Hypothalamus (tissue), 51 donors: ENCODE data around the gene LRRC27.
"Not testable (repeated sequence)": the region's sequence is repeated elsewhere in the genome, so short reads cannot be mapped to it uniquely, and the experiment has no call there.

Source experiments
- DNase-seq, 51 donors: peaks; one replicate each; lab custom pipeline; 2025; lab: John Stamatoyannopoulos, UW

The LRRC27 gene

DNA sequence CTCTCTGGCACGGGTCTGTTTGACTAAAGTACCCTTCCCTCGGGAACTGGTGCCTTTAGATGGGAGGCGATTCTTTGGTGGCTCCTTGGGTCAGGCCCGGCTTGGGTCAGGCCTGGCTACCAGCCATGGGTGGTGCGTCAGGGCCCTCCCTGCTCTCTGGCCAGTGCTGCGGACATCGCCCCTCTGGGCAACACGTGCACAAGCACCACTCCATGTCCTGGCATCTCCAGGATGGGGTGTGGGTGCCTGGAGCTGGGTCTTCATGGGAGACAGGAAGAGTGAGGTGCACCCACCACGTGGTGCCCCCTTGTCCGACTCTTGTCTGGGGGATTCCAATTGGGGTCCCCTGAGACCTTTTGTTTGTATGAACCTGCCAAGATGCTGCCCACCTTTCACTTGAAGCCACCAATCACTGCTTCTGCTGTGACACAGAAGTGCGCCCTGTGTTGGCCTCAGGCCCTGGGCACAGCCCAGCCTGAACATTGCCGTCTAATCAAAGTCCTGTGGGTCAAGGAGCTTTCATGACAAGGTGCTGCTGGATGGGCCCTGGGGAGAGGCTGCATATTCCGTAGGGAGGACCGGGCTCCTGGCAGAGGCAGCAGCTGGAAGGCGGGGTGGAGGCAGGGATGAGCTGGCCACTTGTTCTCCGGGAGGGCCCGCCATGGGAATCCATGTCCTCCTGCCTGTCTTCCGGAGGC, 53.9 kb downstream of the LRRC27 start:
- DNase-seq: no peak

DNA sequence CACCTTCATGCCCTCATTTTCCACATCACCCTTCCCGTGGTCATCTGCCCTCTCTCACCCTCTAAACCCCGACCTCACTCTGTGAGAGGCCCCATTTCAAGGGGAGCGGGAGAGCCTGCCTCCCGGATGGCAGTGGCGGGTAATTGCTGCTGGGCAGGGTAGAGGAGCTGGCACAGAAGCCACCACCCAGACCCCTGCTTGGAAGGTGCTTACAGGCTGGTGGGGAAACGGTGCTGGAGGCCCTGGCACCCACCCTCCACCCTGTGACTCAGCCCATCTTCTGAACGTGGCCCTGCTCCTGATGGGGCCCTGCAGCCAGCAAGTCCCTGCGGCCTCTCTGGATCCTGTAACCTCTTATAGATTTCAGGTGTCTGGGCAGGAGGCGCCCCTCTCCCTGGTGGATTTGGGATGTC, 54.4 kb downstream of the LRRC27 start:
- no peak for DNase-seq

DNA sequence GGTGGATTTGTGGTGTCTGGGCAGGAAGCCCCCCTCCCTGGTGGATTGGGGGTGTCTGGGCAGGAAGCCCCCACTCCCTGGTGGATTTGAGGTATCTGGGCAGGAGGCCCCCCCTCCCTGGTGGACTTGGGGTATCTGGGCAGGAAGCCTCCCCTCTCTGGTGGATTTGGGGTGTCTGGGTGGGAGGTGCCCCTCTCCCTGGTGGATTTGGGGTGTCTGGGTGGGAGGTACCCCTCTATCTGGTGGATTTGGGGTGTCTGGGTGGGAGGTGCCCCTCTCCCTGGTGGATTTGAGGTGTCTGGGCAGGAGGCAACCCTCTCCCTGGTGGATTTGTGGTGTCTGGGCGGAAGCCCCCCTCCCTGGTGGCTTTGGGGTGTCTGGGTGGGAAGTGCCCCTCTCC, 54.9 kb downstream of the LRRC27 start:
- DNase-seq: not testable (repeated sequence)

- peak in 9 of 51 donors; percentile 12 to 73 (median 41) for DNase-seq
These were observed 55.8 kb downstream of the LRRC27 start for GRCh38 chr10:132387764-132388210.

GRCh38 chr10:132388891-132389432, 57.0 kb downstream of the LRRC27 start:
- DNase-seq: no peak

DNA sequence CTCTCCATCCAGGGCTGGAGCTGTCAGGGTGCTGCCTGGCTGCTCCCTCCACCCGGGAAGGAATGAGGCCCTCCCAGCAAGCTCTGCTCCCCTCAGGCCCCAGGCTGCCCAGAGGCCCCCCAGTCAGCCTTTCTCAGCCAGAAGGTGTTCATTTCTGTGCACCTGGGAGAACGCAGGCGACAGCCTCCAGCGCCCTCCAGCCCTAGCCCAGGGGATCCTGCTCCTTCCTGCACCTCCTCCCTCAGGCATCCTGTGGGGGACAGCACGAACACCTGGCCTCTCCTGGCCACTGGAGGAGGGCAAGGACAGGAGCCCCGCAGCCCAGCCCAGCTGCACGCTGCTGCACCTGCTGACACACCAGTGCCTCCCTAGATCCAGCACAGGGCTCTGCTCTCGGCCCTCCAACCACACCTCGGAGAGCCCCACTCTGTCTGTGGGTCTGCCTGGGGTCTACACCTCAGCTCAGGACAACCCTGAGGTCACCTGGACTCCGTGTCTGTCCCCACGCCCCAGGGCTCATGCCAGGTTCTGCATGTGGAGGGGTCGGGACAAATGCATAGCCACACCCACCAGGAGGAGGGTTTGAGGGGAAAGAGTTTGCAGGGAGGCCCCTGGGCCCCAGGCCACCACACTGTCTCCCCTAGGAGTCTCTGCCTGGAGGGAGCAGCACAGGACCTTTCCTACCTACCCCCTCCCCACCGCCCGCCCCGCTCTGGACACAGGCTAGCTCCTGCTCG, 57.6 kb downstream of the LRRC27 start:
- no peak for DNase-seq

DNA sequence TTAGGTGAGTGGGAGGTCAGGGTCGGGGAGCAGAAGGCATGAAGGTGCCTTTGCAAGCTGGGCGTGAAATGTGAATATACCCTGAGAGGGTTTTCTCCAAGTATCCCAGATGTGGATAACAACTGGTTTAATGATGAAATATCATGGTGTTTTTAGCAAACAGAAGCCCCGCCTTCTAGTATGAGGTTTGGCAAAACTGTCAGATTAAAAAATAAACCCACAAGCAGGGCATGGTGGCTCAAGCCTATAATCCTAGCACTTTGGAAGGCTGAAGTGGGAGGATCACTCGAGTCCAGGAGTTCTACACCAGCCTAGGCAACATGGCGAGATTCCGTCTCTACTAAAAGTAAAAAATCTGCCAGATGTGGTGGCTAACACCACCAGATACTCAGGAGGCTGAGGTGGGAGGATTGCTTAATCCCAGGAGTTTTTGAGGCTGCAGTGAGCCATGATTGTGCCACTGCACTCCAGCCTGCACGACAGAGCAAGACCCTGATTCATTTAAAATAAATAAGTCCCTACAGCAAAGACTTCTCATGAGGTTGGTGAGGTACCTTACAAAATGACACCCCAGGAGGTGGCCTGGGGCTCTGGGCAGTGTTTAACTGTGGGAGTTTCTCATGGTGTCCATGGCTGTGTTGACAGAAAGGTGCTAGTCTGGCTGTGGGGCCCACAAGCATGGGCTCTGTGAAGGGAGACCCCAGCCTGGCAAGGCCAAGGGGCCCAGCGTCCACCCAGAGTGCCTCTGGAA, 58.4 kb downstream of the LRRC27 start:
- no peak for DNase-seq

DNA sequence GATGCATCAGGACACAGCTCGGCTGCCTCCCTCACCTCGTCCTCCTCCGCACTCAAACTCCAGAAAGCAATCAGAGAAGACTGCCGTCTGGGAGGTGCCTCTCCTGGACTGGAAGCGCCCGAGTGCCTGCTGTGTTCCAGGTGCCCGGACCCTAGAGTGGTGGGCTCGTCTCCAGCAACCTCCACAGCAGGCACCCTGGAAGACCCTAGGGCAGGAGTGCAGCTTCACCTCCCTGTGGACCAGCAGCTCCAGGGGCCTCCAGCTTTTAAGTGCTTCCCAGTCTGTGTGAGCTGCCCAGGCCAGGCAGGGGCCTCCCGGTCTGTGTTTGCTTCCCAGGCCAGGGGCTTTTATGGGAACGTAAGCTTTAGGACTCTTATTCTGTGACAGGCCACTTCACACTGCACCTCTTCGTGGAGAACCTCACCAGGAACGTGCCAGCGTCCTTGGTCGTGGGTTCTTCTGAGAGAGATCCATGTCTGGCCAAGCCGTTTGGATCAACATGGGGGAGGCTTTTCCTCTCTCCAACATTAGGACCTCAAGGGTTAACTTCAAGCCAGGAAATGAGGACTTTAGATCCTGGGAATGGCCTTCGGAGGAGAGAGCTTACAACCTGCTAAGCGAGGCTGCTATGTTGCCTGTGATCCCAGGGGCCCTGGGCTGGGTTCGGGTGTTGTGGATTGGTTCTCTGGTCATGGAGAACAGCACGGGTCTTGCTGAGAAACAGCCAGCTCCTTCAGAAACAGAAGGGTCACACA, 59.1 kb downstream of the LRRC27 start:
- DNase-seq: no peak

- DNase-seq: no peak
These were observed 59.7 kb downstream of the LRRC27 start for GRCh38 chr10:132391676-132392020.

GRCh38 chr10:132392184-132392800, 60.3 kb downstream of the LRRC27 start:
- DNase-seq: no peak

DNA sequence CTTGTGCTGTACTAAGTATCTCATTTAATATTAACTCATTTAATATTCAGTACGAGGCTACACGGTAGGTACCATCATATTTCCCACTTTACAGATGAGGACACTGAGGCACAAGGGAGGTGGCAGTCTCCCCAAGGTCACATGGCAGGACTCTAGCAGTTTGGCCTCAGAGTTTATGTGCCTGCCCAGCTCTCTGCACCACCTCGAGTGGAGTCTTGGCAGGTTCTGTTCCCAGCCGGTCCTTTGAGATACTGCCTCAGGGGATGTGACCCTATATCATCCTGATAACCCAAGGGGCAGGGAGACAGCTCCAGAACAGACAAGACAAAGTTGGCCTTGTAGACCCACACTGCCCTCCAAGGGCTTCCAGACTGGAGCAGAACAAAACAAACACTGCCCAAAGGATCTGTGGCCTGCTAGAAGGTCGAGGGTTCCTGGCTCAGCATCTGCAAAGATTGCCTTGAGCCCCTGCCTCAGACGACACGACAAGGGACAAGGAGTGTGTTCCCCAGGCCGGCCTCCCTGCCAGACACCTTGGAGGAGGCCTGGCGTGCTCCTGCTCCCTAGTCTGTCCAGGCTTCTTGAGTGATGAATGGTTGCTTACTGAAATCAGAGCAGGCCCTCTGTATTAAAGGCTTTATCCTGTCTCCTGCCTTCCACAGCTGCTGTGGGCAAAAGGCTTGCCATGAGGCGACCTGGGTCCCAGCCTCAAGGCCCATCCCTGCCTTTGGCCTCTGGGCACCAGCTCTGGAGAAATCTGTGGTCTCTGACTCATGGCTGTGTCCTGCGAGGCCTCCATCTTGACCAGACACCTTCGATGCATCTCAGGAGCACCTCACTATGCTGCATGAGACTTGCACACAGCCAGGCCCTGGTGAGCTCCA, 61.1 kb downstream of the LRRC27 start:
- no peak for DNase-seq

- no peak for DNase-seq
These were observed 61.7 kb downstream of the LRRC27 start for GRCh38 chr10:132393695-132394181.

DNA sequence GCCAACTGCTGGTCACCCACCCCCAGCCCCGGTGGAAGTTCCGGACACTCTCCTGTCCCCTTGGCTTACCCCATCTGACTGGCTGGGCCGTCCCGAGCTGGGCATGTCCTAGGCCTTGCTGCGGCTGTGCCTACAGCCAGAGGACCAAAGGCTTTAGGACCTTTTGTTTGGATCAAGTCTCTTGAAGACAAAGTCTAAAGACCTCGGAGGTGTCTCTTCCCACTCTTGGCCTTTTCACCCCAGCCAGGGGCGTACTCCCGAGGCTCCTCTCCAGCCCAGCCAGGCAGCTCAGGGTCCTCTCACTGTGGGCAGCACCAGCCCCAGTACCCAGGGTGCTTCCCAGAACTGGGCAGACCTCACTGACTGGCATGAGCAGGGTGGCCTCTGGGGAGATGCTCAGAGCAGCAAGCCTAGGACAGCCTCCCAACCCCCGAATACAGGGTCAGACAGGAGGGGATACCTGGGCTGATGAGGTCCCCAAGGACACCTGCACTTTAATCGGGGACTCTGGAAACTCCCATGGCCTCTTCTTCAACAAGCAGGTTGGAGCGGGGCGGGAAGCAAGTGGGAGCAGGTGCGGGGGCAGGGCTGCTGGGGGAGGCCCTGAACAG, 62.3 kb downstream of the LRRC27 start:
- DNase-seq: no peak

GRCh38 chr10:132394936-132395703, 63.1 kb downstream of the LRRC27 start:
- no peak for DNase-seq

DNA sequence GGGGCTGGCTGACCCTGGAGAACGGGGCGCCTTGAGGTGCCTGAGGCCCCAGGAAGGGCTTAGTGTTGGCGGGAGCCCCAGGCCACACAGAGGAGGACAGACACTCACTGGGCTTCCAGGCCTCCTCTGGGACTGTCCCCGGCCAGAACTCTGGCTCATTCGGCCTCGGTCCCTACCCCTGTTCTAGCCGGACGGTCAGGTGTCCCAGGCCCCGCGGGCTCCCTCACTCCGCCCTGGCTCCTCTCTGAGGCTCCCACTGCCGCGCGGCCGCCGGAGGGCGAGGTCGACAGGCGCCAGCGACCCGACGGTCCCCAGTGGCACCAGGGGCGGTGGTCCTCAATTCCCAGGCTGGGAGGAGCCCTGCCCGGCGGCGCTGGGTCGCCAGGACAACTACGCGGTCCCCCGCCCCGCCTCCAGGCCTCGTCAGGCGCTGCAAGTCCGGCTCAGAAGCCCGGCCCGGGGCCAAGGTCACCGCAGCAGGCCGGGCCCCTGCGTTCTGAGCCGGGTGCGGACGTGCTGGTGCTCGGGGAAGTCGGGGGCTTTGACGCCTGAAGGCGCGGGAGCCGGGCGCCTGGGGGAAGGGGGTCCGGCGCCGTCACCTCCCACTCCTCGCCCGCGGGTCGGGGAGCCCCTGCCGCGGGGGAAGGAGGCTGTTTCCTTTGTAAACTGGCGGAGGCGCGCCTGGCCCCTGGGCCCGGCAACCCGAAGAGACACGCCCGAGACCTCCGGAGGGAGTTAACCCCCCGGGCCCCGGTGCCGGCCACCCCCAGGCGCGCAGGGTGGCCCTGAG, 63.9 kb downstream of the LRRC27 start:
- peak in 5 of 51 donors; percentile 41 to 56 (median 52) for DNase-seq

DNA sequence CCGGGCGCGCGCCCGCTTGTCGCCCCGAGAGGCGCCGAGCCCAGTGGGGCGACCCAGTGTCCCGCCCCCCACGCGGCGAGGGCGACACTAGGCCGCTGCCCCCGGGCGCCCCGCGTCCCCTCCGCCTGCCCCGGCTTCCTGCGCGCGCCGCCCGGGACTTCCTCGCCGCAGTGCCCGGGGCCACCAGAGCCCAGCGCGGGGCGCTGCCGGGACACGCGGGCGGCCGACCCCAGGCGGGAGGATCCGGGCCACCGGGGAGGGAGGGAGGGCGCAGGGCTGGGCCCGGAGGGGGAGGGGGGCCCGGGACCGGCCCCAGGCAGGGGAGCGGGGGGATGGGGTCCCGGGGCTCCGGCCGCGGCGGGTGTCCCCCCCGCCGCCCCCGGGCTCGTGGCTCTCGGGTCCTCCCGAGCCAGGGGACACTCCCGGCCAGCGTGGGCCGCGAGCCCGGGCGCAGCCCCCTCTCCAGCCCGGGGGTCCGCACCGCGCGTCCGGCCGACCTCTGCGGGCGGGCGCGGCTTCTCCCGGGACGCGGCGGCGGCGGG, 64.6 kb downstream of the LRRC27 start:
- peak in 11 of 51 donors; percentile 28 to 65 (median 39) for DNase-seq
